GM23338 (cell line): ENCODE data around the gene EEA1. TPM values are rescaled to one million over a fixed set of nuclear protein-coding genes. Genes with fewer than 3 reads are reported as not detected.

Experiments
- ATAC-seq: fragments of 200-7000 bp; cut with Tn5 transposase; 3 replicates; pipeline ENCODE4 v1.9.1; 2020
- DNase-seq: peaks from one replicate; pipeline ENCODE4 v3.0.0-alpha.2; 2015; ENCODE audit warnings: low spot score
- H2AFZ ChIP-seq: fragments of 200-600 bp; sonication (generic); 2 replicates; pipeline ENCODE4 v1.8.0; 2016; ENCODE audit warnings: antibody characterized with exemption, mild to moderate bottlenecking, moderate library complexity
- H3F3A ChIP-seq: fragments of 200-600 bp; sonication (generic); replicated peaks from 2 replicates; pipeline ENCODE4 v1.8.0; 2017; ENCODE audit warnings: antibody characterized with exemption, mixed run types, low read depth
- H3K27ac ChIP-seq: fragments of 200-600 bp; sonication (generic); 2 replicates; pipeline ENCODE4 v1.6.1; 2016; ENCODE audit warnings: low read depth
- H3K27me3 ChIP-seq: fragments of 200-600 bp; sonication (generic); 2 replicates; pipeline ENCODE4 v1.8.0; 2016; ENCODE audit warnings: mild to moderate bottlenecking, mixed run types, moderate library complexity; ENCODE audit not compliant: insufficient read depth
- H3K36me3 ChIP-seq: fragments of 200-600 bp; sonication (generic); 2 replicates; pipeline ENCODE4 v1.8.0; 2016; ENCODE audit warnings: mild to moderate bottlenecking; ENCODE audit not compliant: insufficient read depth
- H3K4me1 ChIP-seq: fragments of 200-600 bp; sonication (generic); 2 replicates; pipeline ENCODE4 v1.8.0; 2016; ENCODE audit warnings: mild to moderate bottlenecking, moderate library complexity; ENCODE audit not compliant: insufficient read depth
- H3K4me2 ChIP-seq: fragments of 200-600 bp; sonication (generic); 2 replicates; pipeline ENCODE4 v1.7.1; 2017; ENCODE audit warnings: mixed run types
- H3K4me3 ChIP-seq: fragments of 200-600 bp; sonication (generic); 2 replicates; pipeline ENCODE4 v1.6.1; 2016; ENCODE audit warnings: mixed run types
- H3K79me2 ChIP-seq: fragments of 200-600 bp; sonication (generic); replicated peaks from 2 replicates; pipeline ENCODE4 v1.8.0; 2017; ENCODE audit warnings: mild to moderate bottlenecking; ENCODE audit not compliant: insufficient read depth
- H3K9me2 ChIP-seq: fragments of 200-600 bp; sonication (generic); 2 replicates; pipeline ENCODE4 v1.8.0; 2017; ENCODE audit not compliant: insufficient read depth
- H4K20me1 ChIP-seq: fragments of 200-600 bp; sonication (generic); replicated peaks from 2 replicates; pipeline ENCODE4 v1.8.0; 2017; ENCODE audit warnings: mild to moderate bottlenecking; ENCODE audit not compliant: insufficient read depth
- H3K27ac Mint-ChIP-seq: 2 replicates; pipeline ENCODE4 v1.8.0; 2020; ENCODE audit warnings: inconsistent platforms, mild to moderate bottlenecking, moderate library complexity, mixed read lengths
- H3K27me3 Mint-ChIP-seq: 3 replicates; pipeline ENCODE4 v1.8.0; 2022; ENCODE audit warnings: low read depth, mild to moderate bottlenecking, moderate library complexity, mixed read lengths, inconsistent platforms; ENCODE audit not compliant: insufficient read depth, poor library complexity
- H3K36me3 Mint-ChIP-seq: 3 replicates; pipeline ENCODE4 v1.8.0; 2021; ENCODE audit warnings: low read depth, mild to moderate bottlenecking, inconsistent platforms, moderate library complexity, mixed read lengths
- H3K4me1 Mint-ChIP-seq: 3 replicates; pipeline ENCODE4 v1.8.0; 2020; ENCODE audit warnings: mild to moderate bottlenecking, inconsistent platforms, mixed read lengths
- H3K4me3 Mint-ChIP-seq: 3 replicates; pipeline ENCODE4 v1.8.0; 2021; ENCODE audit warnings: moderate library complexity, mild to moderate bottlenecking, inconsistent platforms, mixed read lengths
- H3K9me3 Mint-ChIP-seq: 3 replicates; pipeline ENCODE4 v1.8.0; 2020; ENCODE audit warnings: moderate library complexity, mild to moderate bottlenecking, inconsistent platforms, mixed read lengths
- CREB1 ChIP-seq: fragments of 250-450 bp; sonication (Bioruptor Pico); IDR thresholded peaks from 2 replicates; pipeline ENCODE4 v1.5.0; 2020; ENCODE audit warnings: low read depth, mild to moderate bottlenecking, moderate library complexity
- EZH2 ChIP-seq: fragments of 200-600 bp; sonication (generic); IDR thresholded peaks from one replicate; pipeline ENCODE4 v1.8.0; 2017; ENCODE audit warnings: antibody characterized with exemption, mild to moderate bottlenecking, low read depth; ENCODE audit not compliant: unreplicated experiment
- EZH2phosphoT487 ChIP-seq: fragments of 200-600 bp; sonication (generic); IDR thresholded peaks from one replicate; pipeline ENCODE4 v1.8.1; 2018; ENCODE audit warnings: antibody characterized with exemption; ENCODE audit not compliant: unreplicated experiment
- JUNB ChIP-seq: IDR thresholded peaks from one replicate; pipeline ENCODE4 v1.6.1; 2016; ENCODE audit warnings: antibody characterized with exemption; ENCODE audit not compliant: unreplicated experiment
- NANOG ChIP-seq: IDR thresholded peaks from 2 replicates; pipeline ENCODE4 v1.6.1; 2016; ENCODE audit warnings: antibody characterized with exemption, borderline replicate concordance
- STAT1 ChIP-seq: IDR thresholded peaks from one replicate; pipeline ENCODE4 v1.6.1; 2016; ENCODE audit warnings: antibody characterized with exemption; ENCODE audit not compliant: unreplicated experiment
- ZNF331 ChIP-seq: fragments of 250-450 bp; sonication (Bioruptor Pico); IDR thresholded peaks from 2 replicates; pipeline ENCODE4 v1.5.0; 2020; ENCODE audit warnings: low read depth, mild to moderate bottlenecking, moderate library complexity
- polyA plus RNA-seq: library from polyadenylated mRNA; unstranded; fragments of >200 nt; fragmentation: Nextera tagmentation; extraction: Ambion mirVana; gene quantifications from 2 replicates; pipeline ENCODE4 v1.2.1, GENCODE V29; 2016
- total RNA-seq: library from RNA; depleted of rRNA; stranded (reverse); fragments of >200 nt; shearing (Covaris generic); gene quantifications from 2 replicates; pipeline ENCODE4 v1.2.3, GENCODE V29; 2014
- TF ChIP-seq, protein P1 (sequence below): IDR thresholded peaks from one replicate; pipeline ENCODE4 v1.6.1; 2018; ENCODE audit warnings: antibody characterized with exemption; ENCODE audit not compliant: unreplicated experiment
- TF ChIP-seq, protein P2 (sequence below): fragments of 250-450 bp; sonication (Bioruptor Pico); IDR thresholded peaks from 2 replicates; pipeline ENCODE4 v1.5.0; 2020; ENCODE audit warnings: mild to moderate bottlenecking, moderate library complexity

The EEA1 gene
- total and polyA plus RNA-seq, 2 experiments from 2014 or later = 10.0 to 41.1 TPM

DNA sequence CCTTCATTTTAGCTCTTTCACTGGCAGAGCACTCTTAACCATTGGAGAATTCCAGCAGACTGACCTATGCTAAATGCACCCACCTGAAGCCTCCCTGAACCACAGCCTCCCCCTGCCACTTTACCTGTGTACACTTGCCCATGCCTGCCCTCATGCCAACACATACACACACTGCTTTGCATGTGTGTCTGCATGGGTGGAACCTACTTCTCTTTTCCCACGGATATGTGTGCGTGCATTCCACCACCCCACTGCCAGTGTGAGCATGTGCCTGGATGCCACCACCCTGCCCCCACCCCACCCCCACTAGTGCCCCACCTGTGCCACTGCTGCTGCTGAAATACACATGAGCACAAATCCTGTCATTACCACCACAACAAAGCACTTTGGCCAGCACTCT lies 49.5 kb upstream of the EEA1 start (continued):
- no peak for TF ChIP-seq NANOG
- no peak for TF ChIP-seq EZH2phosphoT487
- TF ChIP-seq, protein P1, sequence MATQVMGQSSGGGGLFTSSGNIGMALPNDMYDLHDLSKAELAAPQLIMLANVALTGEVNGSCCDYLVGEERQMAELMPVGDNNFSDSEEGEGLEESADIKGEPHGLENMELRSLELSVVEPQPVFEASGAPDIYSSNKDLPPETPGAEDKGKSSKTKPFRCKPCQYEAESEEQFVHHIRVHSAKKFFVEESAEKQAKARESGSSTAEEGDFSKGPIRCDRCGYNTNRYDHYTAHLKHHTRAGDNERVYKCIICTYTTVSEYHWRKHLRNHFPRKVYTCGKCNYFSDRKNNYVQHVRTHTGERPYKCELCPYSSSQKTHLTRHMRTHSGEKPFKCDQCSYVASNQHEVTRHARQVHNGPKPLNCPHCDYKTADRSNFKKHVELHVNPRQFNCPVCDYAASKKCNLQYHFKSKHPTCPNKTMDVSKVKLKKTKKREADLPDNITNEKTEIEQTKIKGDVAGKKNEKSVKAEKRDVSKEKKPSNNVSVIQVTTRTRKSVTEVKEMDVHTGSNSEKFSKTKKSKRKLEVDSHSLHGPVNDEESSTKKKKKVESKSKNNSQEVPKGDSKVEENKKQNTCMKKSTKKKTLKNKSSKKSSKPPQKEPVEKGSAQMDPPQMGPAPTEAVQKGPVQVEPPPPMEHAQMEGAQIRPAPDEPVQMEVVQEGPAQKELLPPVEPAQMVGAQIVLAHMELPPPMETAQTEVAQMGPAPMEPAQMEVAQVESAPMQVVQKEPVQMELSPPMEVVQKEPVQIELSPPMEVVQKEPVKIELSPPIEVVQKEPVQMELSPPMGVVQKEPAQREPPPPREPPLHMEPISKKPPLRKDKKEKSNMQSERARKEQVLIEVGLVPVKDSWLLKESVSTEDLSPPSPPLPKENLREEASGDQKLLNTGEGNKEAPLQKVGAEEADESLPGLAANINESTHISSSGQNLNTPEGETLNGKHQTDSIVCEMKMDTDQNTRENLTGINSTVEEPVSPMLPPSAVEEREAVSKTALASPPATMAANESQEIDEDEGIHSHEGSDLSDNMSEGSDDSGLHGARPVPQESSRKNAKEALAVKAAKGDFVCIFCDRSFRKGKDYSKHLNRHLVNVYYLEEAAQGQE = no peak

DNA sequence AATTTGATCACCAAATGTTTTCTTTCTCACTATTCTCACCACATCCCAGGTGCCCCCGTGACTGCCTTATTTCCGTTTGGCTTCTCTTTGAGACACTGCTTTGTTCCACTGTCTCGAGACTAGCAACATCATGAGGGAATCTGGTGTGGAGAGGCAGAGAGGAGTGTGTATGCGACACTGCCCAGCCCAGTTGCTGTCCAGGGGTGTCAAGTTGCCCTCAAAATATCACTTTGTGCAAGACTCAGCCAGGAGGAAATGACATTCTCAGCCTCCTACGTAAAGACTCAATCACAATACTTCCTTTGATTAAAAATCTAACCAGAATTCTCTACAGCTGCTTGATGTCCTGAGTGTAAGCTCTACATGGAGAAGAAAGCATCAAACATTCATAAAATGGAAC lies 48.2 kb upstream of the EEA1 start:
- Histone ChIP-seq H4K20me1 (no peaks in the 10 kb centered on the region), H3K36me3 (0 out of 2 replicates have a peak, but pooled peaks cover 10% of the 10 kb centered on the region), H3K4me3 (no peak overlapping the region), H3F3A (no peaks in the 10 kb centered on the region), H3K4me2 (no peak overlapping the region), H2AFZ (no peak overlapping the region), H3K9me2 (0 out of 2 replicates have a peak, but pooled peaks cover 4% of the 10 kb centered on the region), H3K27ac (no peak overlapping the region), H3K4me1 (no peaks in the 10 kb centered on the region), H3K79me2 (no peaks in the 10 kb centered on the region), H3K27me3 (no peaks in the 10 kb centered on the region)
- no peak for TF ChIP-seq EZH2
- no peak for TF ChIP-seq EZH2phosphoT487
- TF ChIP-seq JUNB = no peak
- no peak for TF ChIP-seq CREB1 (CRISPR knock-in tag)
- no peak for TF ChIP-seq NANOG
- no peak for TF ChIP-seq STAT1
- TF ChIP-seq, protein P2, sequence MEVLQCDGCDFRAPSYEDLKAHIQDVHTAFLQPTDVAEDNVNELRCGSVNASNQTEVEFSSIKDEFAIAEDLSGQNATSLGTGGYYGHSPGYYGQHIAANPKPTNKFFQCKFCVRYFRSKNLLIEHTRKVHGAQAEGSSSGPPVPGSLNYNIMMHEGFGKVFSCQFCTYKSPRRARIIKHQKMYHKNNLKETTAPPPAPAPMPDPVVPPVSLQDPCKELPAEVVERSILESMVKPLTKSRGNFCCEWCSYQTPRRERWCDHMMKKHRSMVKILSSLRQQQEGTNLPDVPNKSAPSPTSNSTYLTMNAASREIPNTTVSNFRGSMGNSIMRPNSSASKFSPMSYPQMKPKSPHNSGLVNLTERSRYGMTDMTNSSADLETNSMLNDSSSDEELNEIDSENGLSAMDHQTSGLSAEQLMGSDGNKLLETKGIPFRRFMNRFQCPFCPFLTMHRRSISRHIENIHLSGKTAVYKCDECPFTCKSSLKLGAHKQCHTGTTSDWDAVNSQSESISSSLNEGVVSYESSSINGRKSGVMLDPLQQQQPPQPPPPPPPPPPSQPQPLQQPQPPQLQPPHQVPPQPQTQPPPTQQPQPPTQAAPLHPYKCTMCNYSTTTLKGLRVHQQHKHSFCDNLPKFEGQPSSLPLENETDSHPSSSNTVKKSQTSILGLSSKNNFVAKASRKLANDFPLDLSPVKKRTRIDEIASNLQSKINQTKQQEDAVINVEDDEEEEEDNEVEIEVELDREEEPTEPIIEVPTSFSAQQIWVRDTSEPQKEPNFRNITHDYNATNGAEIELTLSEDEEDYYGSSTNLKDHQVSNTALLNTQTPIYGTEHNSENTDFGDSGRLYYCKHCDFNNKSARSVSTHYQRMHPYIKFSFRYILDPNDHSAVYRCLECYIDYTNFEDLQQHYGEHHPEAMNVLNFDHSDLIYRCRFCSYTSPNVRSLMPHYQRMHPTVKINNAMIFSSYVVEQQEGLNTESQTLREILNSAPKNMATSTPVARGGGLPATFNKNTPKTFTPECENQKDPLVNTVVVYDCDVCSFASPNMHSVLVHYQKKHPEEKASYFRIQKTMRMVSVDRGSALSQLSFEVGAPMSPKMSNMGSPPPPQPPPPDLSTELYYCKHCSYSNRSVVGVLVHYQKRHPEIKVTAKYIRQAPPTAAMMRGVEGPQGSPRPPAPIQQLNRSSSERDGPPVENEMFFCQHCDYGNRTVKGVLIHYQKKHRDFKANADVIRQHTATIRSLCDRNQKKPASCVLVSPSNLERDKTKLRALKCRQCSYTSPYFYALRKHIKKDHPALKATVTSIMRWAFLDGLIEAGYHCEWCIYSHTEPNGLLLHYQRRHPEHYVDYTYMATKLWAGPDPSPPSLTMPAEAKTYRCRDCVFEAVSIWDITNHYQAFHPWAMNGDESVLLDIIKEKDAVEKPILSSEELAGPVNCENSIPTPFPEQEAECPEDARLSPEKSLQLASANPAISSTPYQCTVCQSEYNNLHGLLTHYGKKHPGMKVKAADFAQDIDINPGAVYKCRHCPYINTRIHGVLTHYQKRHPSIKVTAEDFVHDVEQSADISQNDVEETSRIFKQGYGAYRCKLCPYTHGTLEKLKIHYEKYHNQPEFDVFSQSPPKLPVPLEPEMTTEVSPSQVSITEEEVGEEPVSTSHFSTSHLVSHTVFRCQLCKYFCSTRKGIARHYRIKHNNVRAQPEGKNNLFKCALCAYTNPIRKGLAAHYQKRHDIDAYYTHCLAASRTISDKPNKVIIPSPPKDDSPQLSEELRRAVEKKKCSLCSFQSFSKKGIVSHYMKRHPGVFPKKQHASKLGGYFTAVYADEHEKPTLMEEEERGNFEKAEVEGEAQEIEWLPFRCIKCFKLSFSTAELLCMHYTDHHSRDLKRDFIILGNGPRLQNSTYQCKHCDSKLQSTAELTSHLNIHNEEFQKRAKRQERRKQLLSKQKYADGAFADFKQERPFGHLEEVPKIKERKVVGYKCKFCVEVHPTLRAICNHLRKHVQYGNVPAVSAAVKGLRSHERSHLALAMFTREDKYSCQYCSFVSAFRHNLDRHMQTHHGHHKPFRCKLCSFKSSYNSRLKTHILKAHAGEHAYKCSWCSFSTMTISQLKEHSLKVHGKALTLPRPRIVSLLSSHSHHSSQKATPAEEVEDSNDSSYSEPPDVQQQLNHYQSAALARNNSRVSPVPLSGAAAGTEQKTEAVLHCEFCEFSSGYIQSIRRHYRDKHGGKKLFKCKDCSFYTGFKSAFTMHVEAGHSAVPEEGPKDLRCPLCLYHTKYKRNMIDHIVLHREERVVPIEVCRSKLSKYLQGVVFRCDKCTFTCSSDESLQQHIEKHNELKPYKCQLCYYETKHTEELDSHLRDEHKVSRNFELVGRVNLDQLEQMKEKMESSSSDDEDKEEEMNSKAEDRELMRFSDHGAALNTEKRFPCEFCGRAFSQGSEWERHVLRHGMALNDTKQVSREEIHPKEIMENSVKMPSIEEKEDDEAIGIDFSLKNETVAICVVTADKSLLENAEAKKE = no peak
- TF ChIP-seq ZNF331 (CRISPR knock-in tag) = no peak
- TF ChIP-seq, protein P1 = no peak
- H3K4me3 Mint-ChIP-seq = no peak overlapping the region
- H3K27ac Mint-ChIP-seq = no peak overlapping the region
- peaks cover 7% of the 10 kb centered on the region; the same call in 1 of the 3 replicates for H3K36me3 Mint-ChIP-seq
- no peak for ATAC-seq
- H3K4me1 Mint-ChIP-seq = no peaks in the 10 kb centered on the region
- H3K27me3 Mint-ChIP-seq = peaks cover 3% of the 10 kb centered on the region
- peaks cover 26% of the 10 kb centered on the region for H3K9me3 Mint-ChIP-seq
- no peak for DNase-seq
